Hepatocyte (in vitro differentiated cells): ENCODE results near the gene UNG. TPM values are rescaled to one million over a fixed set of nuclear protein-coding genes. Genes with fewer than 3 reads are reported as not detected.

Experiments used
- DNase-seq: peaks from one replicate; pipeline ENCODE4 v3.0.0-alpha.2; 2016; ENCODE audit warnings: low spot score
- H2AFZ ChIP-seq: fragments of 200-600 bp; sonication (generic); 2 replicates; pipeline ENCODE4 v1.6.0; 2016; ENCODE audit warnings: antibody characterized with exemption, mild to moderate bottlenecking
- H3K27ac ChIP-seq: fragments of 200-600 bp; sonication (generic); 2 replicates; pipeline ENCODE4 v1.5.1; 2016; ENCODE audit warnings: mild to moderate bottlenecking
- H3K27me3 ChIP-seq: fragments of 200-600 bp; sonication (generic); 2 replicates; pipeline ENCODE4 v1.6.1; 2016
- H3K36me3 ChIP-seq: fragments of 200-600 bp; sonication (generic); replicated peaks from 2 replicates; pipeline ENCODE4 v1.5.1; 2016; ENCODE audit warnings: low read depth; ENCODE audit not compliant: insufficient read depth
- H3K4me1 ChIP-seq: fragments of 200-600 bp; sonication (generic); 2 replicates; pipeline ENCODE4 v1.5.1; 2016; ENCODE audit warnings: mild to moderate bottlenecking, moderate library complexity; ENCODE audit not compliant: insufficient read depth
- H3K4me2 ChIP-seq: fragments of 200-600 bp; sonication (generic); 2 replicates; pipeline ENCODE4 v1.6.0; 2016
- H3K4me3 ChIP-seq: fragments of 200-600 bp; sonication (generic); 2 replicates; pipeline ENCODE4 v1.5.1; 2016; ENCODE audit warnings: mild to moderate bottlenecking
- H3K79me2 ChIP-seq: fragments of 200-600 bp; sonication (generic); 2 replicates; pipeline ENCODE4 v1.6.0; 2017; ENCODE audit warnings: mild to moderate bottlenecking
- H3K9me2 ChIP-seq: fragments of 200-600 bp; sonication (generic); replicated peaks from 2 replicates; pipeline ENCODE4 v1.6.0; 2017; ENCODE audit warnings: mild to moderate bottlenecking; ENCODE audit not compliant: insufficient read depth
- H3K9me3 ChIP-seq: fragments of 200-600 bp; sonication (generic); 2 replicates; pipeline ENCODE4 v1.5.1; 2016; ENCODE audit warnings: low read depth, mild to moderate bottlenecking
- H4K20me1 ChIP-seq: fragments of 200-600 bp; sonication (generic); 2 replicates; pipeline ENCODE4 v1.6.0; 2016; ENCODE audit warnings: mild to moderate bottlenecking; ENCODE audit not compliant: insufficient read depth, poor library complexity, severe bottlenecking
- EZH2 ChIP-seq: fragments of 200-600 bp; sonication (generic); IDR thresholded peaks from 2 replicates; pipeline ENCODE4 v1.6.1; 2016; ENCODE audit warnings: antibody characterized with exemption, mild to moderate bottlenecking, borderline replicate concordance
- EZH2phosphoT487 ChIP-seq: fragments of 200-600 bp; sonication (generic); IDR thresholded peaks from one replicate; pipeline ENCODE4 v1.6.1; 2018; ENCODE audit warnings: antibody characterized with exemption, mild to moderate bottlenecking, low read depth, moderate library complexity; ENCODE audit not compliant: unreplicated experiment, severe bottlenecking
- WGBS: methylation state at CpG from one replicate; pipeline ENCODE4 v1.1.6; 2016; ENCODE audit warnings: low lambda C conversion rate; ENCODE audit errors: missing lambda C conversion rate; 5-methylcytosine and 5-hydroxymethylcytosine counted together
- polyA plus RNA-seq: library from polyadenylated mRNA; unstranded; fragments of >200 nt; fragmentation: Nextera tagmentation; extraction: Ambion mirVana; gene quantifications from 2 replicates; pipeline ENCODE4 v1.2.1, GENCODE V29; 2016
- total RNA-seq: library from RNA; depleted of rRNA; stranded (reverse); fragments of >200 nt; gene quantifications from 2 replicates; pipeline ENCODE4 v1.2.3, GENCODE V29; 2014
- TF ChIP-seq, protein P1 (sequence below): fragments of 200-600 bp; sonication (generic); IDR thresholded peaks from 2 replicates; pipeline ENCODE4 v1.5.1; 2016; ENCODE audit warnings: antibody characterized with exemption, mild to moderate bottlenecking; ENCODE audit not compliant: poor library complexity

The UNG gene
- total and polyA plus RNA-seq, 2 experiments from 2014 or later: 35.7 to 41.2 TPM

DNA sequence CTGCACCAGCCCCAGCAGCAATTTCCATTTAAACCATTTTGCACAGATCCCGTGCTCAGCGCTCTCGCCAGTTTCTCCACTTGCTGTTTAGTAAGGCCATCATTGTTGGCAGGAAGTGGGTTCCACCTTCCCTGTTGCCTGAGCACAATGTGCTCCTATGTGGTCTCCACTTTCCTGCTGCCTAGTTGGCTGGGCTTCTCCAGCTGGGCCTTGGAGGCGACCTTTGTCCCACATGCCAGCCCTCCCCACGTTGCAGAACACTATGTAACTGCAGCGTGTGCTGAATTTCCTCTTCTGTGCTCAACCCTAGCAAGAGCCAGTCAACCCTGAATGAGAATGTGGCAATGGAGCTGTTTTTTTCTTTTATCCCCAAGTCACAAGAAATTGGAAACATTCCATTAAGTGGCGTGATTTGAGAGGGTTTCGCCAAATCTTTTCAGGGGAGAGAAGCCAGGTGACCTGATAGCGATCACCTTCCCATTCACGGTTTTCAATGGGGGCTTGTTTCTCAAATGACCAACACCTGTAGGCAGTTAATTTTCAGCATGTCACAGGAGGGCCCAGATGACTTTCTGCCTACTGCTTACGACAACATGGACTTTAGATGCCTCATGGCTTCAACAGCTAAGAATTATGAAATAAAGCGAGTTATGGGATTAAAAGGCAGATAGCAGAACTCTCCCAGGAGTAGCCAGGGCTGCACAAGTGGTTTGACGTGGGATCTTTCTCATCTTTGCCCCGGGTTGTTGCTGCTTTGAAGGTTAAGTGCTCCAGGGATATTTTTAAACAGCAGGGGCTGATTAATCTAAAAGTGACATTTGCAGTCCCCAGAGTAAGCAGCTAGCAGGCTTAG is 18.6 kb downstream of the UNG start, which contains the start of gene ACACB:
Gene ACACB (plus strand): TSS at position 830 of the 853 bp plus-strand sequence. CDS start 22,819 bp downstream, outside the sequence.
- no peaks in the 10 kb centered on the region for H3K36me3 ChIP-seq
- peak within 1 kb of the TSS; percentile 59 for H3K4me2 ChIP-seq
- H2AFZ ChIP-seq: no peak within 1 kb of the TSS
- peaks cover 11% of the 10 kb centered on the region for H3K79me2 ChIP-seq
- H3K27ac ChIP-seq: peak within 1 kb of the TSS; percentile 94
- peak; percentile 60 for DNase-seq
- H3K9me3 ChIP-seq: no peaks in the 10 kb centered on the region
- no peaks in the 10 kb centered on the region for H3K27me3 ChIP-seq
- WGBS: 51% methylated on average over 14 of the region's 14 CpGs
- H3K9me2 ChIP-seq: no peaks in the 10 kb centered on the region
- H4K20me1 ChIP-seq: no peaks in the 10 kb centered on the region
- TF ChIP-seq, protein P1, sequence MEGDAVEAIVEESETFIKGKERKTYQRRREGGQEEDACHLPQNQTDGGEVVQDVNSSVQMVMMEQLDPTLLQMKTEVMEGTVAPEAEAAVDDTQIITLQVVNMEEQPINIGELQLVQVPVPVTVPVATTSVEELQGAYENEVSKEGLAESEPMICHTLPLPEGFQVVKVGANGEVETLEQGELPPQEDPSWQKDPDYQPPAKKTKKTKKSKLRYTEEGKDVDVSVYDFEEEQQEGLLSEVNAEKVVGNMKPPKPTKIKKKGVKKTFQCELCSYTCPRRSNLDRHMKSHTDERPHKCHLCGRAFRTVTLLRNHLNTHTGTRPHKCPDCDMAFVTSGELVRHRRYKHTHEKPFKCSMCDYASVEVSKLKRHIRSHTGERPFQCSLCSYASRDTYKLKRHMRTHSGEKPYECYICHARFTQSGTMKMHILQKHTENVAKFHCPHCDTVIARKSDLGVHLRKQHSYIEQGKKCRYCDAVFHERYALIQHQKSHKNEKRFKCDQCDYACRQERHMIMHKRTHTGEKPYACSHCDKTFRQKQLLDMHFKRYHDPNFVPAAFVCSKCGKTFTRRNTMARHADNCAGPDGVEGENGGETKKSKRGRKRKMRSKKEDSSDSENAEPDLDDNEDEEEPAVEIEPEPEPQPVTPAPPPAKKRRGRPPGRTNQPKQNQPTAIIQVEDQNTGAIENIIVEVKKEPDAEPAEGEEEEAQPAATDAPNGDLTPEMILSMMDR: no peak
- TF ChIP-seq EZH2phosphoT487 (no peak), EZH2 (no peak)
- peaks cover 21% of the 10 kb centered on the region for H3K4me1 ChIP-seq
- H3K4me3 ChIP-seq: no peak within 1 kb of the TSS

DNA sequence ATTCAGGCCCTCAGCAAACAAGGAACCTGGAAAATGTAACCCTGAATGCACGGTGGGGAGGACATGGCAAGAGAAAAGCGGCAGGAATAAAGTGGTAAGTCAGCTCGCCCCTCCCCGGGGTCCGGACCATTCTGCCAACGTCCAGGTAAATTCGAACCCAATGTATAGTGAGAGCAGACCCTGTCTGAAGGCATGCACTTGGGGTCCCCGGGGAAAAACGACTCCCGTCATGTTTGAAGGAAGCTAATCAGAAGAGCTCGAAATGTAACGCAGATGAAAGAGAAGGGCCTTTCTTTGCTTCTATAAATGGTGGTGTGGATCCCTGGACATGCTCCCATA is 19.2 kb downstream of the UNG start:
- no peak for DNase-seq
- Histone ChIP-seq H2AFZ (no peak overlapping the region), H3K27ac (peak overlapping the region; percentile 94), H3K9me3 (no peaks in the 10 kb centered on the region), H4K20me1 (no peaks in the 10 kb centered on the region), H3K27me3 (no peaks in the 10 kb centered on the region), H3K4me2 (peak overlapping the region; percentile 59), H3K36me3 (no peaks in the 10 kb centered on the region), H3K79me2 (peaks cover 11% of the 10 kb centered on the region), H3K9me2 (no peaks in the 10 kb centered on the region), H3K4me3 (no peak overlapping the region), H3K4me1 (peaks cover 21% of the 10 kb centered on the region)
- TF ChIP-seq EZH2: no peak
- TF ChIP-seq, protein P1: no peak
- TF ChIP-seq EZH2phosphoT487: no peak
- 70% methylated on average over 12 of the region's 12 CpGs for WGBS

DNA sequence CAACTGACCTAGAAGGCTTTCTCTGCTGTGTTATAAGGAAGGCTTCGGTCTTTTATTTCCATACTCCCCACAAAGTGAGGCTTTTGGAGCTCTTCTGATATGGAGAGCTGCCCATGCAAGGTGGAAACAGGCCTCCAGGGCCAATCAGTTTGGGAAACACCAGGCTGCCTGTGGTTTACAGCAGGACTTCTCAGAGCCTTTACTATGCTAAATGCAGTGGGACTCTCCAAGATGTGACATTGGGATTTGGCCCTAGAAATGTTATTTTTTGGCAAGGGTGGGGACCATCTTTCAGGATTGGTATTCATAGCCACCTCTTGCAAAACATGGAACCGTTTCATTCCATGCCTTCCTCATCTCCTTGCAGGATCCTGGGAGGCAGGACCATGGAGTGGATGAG is 22.7 kb downstream of the UNG start:
- Histone ChIP-seq H4K20me1 (no peaks in the 10 kb centered on the region), H3K4me3 (no peak overlapping the region), H3K9me2 (no peaks in the 10 kb centered on the region), H3K27me3 (no peaks in the 10 kb centered on the region), H3K9me3 (no peaks in the 10 kb centered on the region), H3K4me2 (no peak overlapping the region), H3K4me1 (peaks cover 21% of the 10 kb centered on the region), H3K27ac (no peak overlapping the region), H3K79me2 (peaks cover 3% of the 10 kb centered on the region), H2AFZ (no peak overlapping the region), H3K36me3 (no peaks in the 10 kb centered on the region)
- WGBS: 84% methylated on average over 2 of the region's 2 CpGs
- TF ChIP-seq, protein P1: no peak
- TF ChIP-seq EZH2 (no peak), EZH2phosphoT487 (no peak)
- no peak for DNase-seq
